Gastrocnemius medialis (tissue), 4 donors: ENCODE results near the gene IKZF2.

Experiments used
- POLR2A ChIP-seq, 2 donors: fragments of 450-650 bp; IDR thresholded peaks; one replicate each; pipeline ENCODE4 v1.6.1; 2017; ENCODE audit warnings: antibody characterized with exemption in 2 of 2, mild to moderate bottlenecking in 2 of 2, moderate library complexity in 2 of 2
- TF ChIP-seq, protein P1 (sequence below), 5 experiments: fragments of 450-650 bp in 3 of 5; fragments of 200-600 bp in 2 of 5; sonication (generic) in 2 of 5; IDR thresholded peaks in 4 of 5; conservative IDR thresholded peaks in 1 of 5; 1 replicate in 4 of 5; 2 replicates in 1 of 5; pipeline ENCODE4 v1.5.1; 2016 to 2019; ENCODE audit warnings: antibody characterized with exemption in 5 of 5, mild to moderate bottlenecking in 3 of 5, moderate library complexity in 3 of 5

DNA sequence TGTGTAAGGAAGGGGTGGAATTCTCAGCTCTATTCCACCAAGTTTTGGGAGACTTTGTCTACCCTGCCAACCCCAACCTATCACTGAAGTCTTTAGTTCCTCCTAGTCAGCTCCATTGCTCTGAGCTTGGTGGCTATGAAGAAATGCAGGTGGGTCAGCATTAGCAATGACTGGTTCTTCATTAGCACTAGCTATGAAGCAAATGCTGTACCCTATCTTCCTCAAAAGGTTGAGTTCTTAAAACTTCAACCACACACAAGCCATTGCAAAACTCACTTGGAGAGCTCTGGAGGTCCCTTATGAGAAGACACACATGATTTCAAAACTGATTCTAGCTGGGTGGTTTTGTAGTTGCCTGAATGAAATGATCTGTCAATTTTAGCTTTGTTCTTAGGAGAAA is 193.8 kb downstream of the IKZF2 start:
- no peak for TF ChIP-seq POLR2A (IDR thresholded peaks at IDR 0.05)
- TF ChIP-seq, protein P1, sequence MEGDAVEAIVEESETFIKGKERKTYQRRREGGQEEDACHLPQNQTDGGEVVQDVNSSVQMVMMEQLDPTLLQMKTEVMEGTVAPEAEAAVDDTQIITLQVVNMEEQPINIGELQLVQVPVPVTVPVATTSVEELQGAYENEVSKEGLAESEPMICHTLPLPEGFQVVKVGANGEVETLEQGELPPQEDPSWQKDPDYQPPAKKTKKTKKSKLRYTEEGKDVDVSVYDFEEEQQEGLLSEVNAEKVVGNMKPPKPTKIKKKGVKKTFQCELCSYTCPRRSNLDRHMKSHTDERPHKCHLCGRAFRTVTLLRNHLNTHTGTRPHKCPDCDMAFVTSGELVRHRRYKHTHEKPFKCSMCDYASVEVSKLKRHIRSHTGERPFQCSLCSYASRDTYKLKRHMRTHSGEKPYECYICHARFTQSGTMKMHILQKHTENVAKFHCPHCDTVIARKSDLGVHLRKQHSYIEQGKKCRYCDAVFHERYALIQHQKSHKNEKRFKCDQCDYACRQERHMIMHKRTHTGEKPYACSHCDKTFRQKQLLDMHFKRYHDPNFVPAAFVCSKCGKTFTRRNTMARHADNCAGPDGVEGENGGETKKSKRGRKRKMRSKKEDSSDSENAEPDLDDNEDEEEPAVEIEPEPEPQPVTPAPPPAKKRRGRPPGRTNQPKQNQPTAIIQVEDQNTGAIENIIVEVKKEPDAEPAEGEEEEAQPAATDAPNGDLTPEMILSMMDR (IDR thresholded peaks at IDR 0.05 in 4 of 5, conservative IDR thresholded peaks at IDR 0.05 in 1 of 5): no peak
